Loucy (cell line): ENCODE results near the gene GALNT12.

Experiments used
- H2AFZ ChIP-seq: fragments of 200-600 bp; sonication (generic); 2 replicates; pipeline ENCODE4 v1.6.0; 2016; ENCODE audit warnings: antibody characterized with exemption, mild to moderate bottlenecking, low read length, moderate library complexity
- H3F3A ChIP-seq: fragments of 200-600 bp; 2 replicates; pipeline ENCODE4 v1.6.0; 2016; ENCODE audit warnings: antibody characterized with exemption, low read depth, mild to moderate bottlenecking
- H3K27me3 ChIP-seq: fragments of 200-600 bp; sonication (generic); 2 replicates; pipeline ENCODE4 v1.6.1; 2014; ENCODE audit warnings: low read length, mild to moderate bottlenecking; ENCODE audit not compliant: insufficient read depth, poor library complexity, severe bottlenecking
- H3K36me3 ChIP-seq: fragments of 200-600 bp; sonication (generic); 2 replicates; pipeline ENCODE4 v1.6.1; 2016; ENCODE audit warnings: low read length; ENCODE audit not compliant: insufficient read depth
- H3K4me1 ChIP-seq: fragments of 200-600 bp; sonication (generic); 2 replicates; pipeline ENCODE4 v1.5.1; 2014; ENCODE audit warnings: low read length, mild to moderate bottlenecking; ENCODE audit not compliant: insufficient read depth, poor library complexity, severe bottlenecking
- H3K4me2 ChIP-seq: fragments of 200-600 bp; sonication (generic); 2 replicates; pipeline ENCODE4 v1.6.0; 2014; ENCODE audit warnings: antibody characterized with exemption, low read length, low read depth, mild to moderate bottlenecking; ENCODE audit not compliant: poor library complexity, severe bottlenecking
- H3K4me3 ChIP-seq: fragments of 200-600 bp; sonication (generic); 2 replicates; pipeline ENCODE4 v1.5.1; 2014; ENCODE audit warnings: low read length, mild to moderate bottlenecking, mixed read lengths; ENCODE audit not compliant: poor library complexity, severe bottlenecking
- H3K79me2 ChIP-seq: fragments of 200-600 bp; sonication (generic); 2 replicates; pipeline ENCODE4 v1.6.1; 2014; ENCODE audit warnings: low read length; ENCODE audit not compliant: insufficient read depth
- H3K9ac ChIP-seq: fragments of 200-600 bp; sonication (generic); 2 replicates; pipeline ENCODE4 v1.6.0; 2014; ENCODE audit warnings: mild to moderate bottlenecking, low read depth, low read length, moderate library complexity; ENCODE audit not compliant: poor library complexity, severe bottlenecking
- H3K9me2 ChIP-seq: fragments of 200-600 bp; sonication (generic); replicated peaks from 2 replicates; pipeline ENCODE4 v1.6.1; 2016; ENCODE audit warnings: low read depth, low read length, mixed read lengths
- H3K9me3 ChIP-seq: fragments of 200-600 bp; sonication (generic); 2 replicates; pipeline ENCODE4 v1.6.1; 2014; ENCODE audit warnings: mild to moderate bottlenecking, antibody characterized with exemption, low read length, low read depth; ENCODE audit not compliant: insufficient read depth
- H4K20me1 ChIP-seq: fragments of 200-600 bp; sonication (generic); 2 replicates; pipeline ENCODE4 v1.6.0; 2014; ENCODE audit warnings: antibody characterized with exemption, low read length, mild to moderate bottlenecking; ENCODE audit not compliant: insufficient read depth, poor library complexity, severe bottlenecking
- EZH2phosphoT487 ChIP-seq: fragments of 200-600 bp; IDR thresholded peaks from 2 replicates; pipeline ENCODE4 v1.6.1; 2018; ENCODE audit warnings: antibody characterized with exemption, mild to moderate bottlenecking, moderate library complexity, borderline replicate concordance
- TF ChIP-seq, protein P1 (sequence below): fragments of 200-600 bp; sonication (generic); conservative IDR thresholded peaks from 2 replicates; pipeline ENCODE4 v1.5.1; 2014; ENCODE audit warnings: mild to moderate bottlenecking, antibody characterized with exemption, low read length

GALNT12 gene

DNA sequence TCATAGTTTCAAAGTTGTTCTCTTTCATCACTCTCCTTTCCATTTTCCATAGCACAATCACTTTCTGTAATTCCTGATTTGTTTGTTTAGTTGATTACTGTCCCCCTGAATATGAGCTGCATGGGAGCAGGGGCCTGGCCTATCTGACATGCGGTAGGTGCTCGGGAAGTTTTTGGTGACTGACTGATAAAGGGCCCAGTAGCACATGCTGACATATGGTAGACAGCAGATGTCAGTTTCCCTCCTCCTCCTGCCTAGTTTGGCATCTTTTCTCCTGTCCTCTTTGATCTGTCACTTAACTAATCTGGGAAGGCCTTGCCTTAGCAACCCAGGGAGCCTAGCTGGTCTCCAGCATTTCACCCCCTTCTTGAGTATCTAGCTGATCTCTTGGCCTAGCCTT lies 14.4 kb downstream of the GALNT12 start:
- Histone ChIP-seq H3K79me2 (no peaks in the 10 kb centered on the region), H3F3A (no peaks in the 10 kb centered on the region), H3K4me3 (no peak overlapping the region), H3K9me3 (no peaks in the 10 kb centered on the region), H4K20me1 (no peaks in the 10 kb centered on the region), H3K4me2 (no peak overlapping the region), H2AFZ (no peak overlapping the region), H3K9me2 (no peaks in the 10 kb centered on the region), H3K36me3 (no peaks in the 10 kb centered on the region), H3K4me1 (peaks cover 7% of the 10 kb centered on the region), H3K27me3 (no peaks in the 10 kb centered on the region), H3K9ac (no peak overlapping the region)
- TF ChIP-seq EZH2phosphoT487 = no peak
- TF ChIP-seq, protein P1, sequence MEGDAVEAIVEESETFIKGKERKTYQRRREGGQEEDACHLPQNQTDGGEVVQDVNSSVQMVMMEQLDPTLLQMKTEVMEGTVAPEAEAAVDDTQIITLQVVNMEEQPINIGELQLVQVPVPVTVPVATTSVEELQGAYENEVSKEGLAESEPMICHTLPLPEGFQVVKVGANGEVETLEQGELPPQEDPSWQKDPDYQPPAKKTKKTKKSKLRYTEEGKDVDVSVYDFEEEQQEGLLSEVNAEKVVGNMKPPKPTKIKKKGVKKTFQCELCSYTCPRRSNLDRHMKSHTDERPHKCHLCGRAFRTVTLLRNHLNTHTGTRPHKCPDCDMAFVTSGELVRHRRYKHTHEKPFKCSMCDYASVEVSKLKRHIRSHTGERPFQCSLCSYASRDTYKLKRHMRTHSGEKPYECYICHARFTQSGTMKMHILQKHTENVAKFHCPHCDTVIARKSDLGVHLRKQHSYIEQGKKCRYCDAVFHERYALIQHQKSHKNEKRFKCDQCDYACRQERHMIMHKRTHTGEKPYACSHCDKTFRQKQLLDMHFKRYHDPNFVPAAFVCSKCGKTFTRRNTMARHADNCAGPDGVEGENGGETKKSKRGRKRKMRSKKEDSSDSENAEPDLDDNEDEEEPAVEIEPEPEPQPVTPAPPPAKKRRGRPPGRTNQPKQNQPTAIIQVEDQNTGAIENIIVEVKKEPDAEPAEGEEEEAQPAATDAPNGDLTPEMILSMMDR = no peak

DNA sequence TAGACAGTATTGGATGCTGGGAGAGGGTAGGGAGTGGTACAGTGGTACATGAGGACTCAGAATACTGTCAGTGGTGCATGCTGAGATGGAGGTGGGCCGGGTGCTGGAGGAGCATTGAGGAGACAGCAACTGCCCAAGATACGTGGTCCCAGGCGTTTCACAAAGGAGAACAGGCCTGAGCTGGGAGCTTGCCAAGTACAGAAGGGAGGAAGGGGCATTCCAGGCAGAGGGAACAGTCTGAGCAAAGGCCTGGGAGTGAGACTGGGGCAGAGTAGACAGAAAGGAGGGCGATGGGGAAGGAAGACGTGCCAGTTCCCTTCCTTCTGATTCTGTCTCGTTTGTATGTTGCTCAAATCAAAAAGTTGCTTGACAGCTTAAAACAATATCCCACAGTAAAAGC lies 15.2 kb downstream of the GALNT12 start:
- H3K79me2 ChIP-seq = no peaks in the 10 kb centered on the region
- H2AFZ ChIP-seq = no peak overlapping the region

DNA sequence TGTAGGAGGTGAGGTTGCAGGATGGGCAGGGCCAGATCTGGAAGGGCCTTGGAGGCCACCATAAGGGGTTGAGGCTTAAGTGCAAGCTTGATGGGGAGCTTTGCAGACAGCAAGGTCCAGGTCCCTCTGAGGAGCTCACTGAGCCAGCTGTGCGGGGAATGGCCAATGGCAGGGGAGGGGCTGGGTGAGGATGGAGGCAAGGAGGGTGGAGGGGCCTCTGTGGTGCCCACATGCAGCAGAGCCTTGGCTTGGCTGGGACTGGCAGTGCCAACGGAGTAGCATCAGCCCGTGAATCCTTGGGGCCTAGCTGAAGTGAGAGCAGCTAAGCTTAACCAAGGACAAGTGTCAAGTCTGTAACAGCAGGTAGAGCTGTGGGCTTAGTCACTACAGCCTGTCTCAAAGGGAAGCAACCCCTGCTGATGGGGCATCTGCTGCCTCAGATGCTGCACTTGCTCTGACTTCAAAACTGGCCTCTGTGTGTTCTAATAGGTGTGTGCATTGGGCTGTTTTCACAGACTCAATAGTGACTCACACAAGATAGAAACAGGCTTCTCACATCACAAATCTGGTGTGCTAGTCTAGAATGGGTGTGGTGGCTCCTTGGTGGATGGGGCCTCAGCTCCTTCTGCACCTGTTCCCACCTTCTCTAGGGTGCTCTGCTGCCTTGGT lies 16.3 kb downstream of the GALNT12 start:
- no peaks in the 10 kb centered on the region for H3K79me2 ChIP-seq
- no peaks in the 10 kb centered on the region for H3K36me3 ChIP-seq
- H3K9ac ChIP-seq = no peak overlapping the region
- H3F3A ChIP-seq = no peaks in the 10 kb centered on the region
- no peaks in the 10 kb centered on the region for H3K9me3 ChIP-seq
- H3K4me3 ChIP-seq = no peak overlapping the region
- no peak overlapping the region for H2AFZ ChIP-seq
- TF ChIP-seq, protein P1 = no peak
- TF ChIP-seq EZH2phosphoT487 = no peak
- no peaks in the 10 kb centered on the region for H4K20me1 ChIP-seq
- H3K4me1 ChIP-seq = peaks cover 7% of the 10 kb centered on the region
- H3K27me3 ChIP-seq = no peaks in the 10 kb centered on the region
- no peaks in the 10 kb centered on the region for H3K9me2 ChIP-seq
- H3K4me2 ChIP-seq = no peak overlapping the region

More for the DNA sequence above, 15.2 kb downstream of the GALNT12 start:
- no peaks in the 10 kb centered on the region for H3K27me3 ChIP-seq
- no peaks in the 10 kb centered on the region for H4K20me1 ChIP-seq
- H3K4me3 ChIP-seq = no peak overlapping the region
- H3F3A ChIP-seq = no peaks in the 10 kb centered on the region
- no peak for TF ChIP-seq EZH2phosphoT487
- TF ChIP-seq, protein P1 = no peak
- peaks cover 7% of the 10 kb centered on the region for H3K4me1 ChIP-seq
- no peak overlapping the region for H3K4me2 ChIP-seq
- no peak overlapping the region for H3K9ac ChIP-seq
- no peaks in the 10 kb centered on the region for H3K9me3 ChIP-seq
- no peaks in the 10 kb centered on the region for H3K9me2 ChIP-seq
- H3K36me3 ChIP-seq = no peaks in the 10 kb centered on the region
